ENCODE measurements around the gene ALDH1L2. TPM values are rescaled to one million over a fixed set of nuclear protein-coding genes. Genes with fewer than 3 reads are reported as not detected.
"Not testable (repeated sequence)": the region's sequence is repeated elsewhere in the genome, so short reads cannot be mapped to it uniquely, and the experiment has no call there.

The ALDH1L2 gene
- total and polyA plus RNA-seq, 2 experiments from 2014 or later, result 6.5 to 16.2 TPM

DNA sequence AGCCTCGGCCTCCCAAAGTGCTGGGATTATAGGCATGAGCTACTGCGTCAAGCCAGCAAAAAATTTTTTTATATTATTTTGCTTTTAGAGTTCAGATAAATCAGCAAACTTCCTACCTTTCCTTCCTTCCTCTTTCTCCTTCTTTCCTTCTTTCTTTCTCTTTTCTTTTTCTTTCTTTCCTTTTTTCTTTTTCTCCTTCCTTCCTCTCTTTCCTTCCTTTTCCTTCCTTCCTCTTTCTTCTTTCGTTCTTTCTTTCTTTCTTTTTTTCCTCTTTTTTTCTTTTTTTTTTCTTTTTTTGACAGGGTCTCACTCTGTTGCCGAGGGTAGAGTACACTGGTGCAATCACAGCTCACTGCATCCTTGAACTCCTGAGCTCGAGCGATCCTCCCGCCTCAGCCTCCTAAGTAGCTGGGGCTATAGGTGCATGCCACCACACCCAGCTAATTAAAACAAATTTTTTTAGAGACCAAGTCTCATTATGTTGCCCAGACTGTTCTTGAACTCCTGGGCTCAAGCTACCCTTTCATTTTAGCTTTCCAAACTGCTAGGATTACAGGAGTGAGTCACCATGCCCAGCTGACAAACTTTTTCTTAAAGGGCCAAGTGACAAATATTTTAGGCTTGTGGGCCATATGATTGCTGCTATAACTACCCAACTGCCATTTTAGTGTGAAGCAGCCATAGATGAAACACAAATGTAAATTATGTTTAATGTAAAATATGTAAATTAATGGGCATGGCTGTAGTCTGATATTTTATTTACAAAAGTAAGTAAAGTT is 16.1 kb upstream of the ALDH1L2 start:
- Histone ChIP-seq H3K4me1 (ENCODE audit: insufficient read depth) (no peaks in the 10 kb centered on the region), H3K27ac (no peak overlapping the region), H3K4me3 (no peak overlapping the region), H3K79me2 (no peaks in the 10 kb centered on the region), H3K36me3 (replicated peaks; ENCODE audit: insufficient read depth, low read depth) (no peaks in the 10 kb centered on the region), H3K27me3 (no peaks in the 10 kb centered on the region), H3K9me2 (replicated peaks; ENCODE audit: insufficient read depth) (no peaks in the 10 kb centered on the region), H3K4me2 (no peak overlapping the region), H4K20me1 (ENCODE audit: insufficient read depth, poor library complexity, severe bottlenecking) (no peaks in the 10 kb centered on the region), H2AFZ (no peak overlapping the region), H3K9me3 (ENCODE audit: low read depth) (no peaks in the 10 kb centered on the region)
- 96% methylated on average over 6 of the region's 7 CpGs for WGBS (ENCODE audit: low lambda C conversion rate, missing lambda C conversion rate)
- DNase-seq (ENCODE audit: low spot score), result peak; percentile 18
- TF ChIP-seq EZH2phosphoT487 (IDR thresholded peaks at IDR 0.05; ENCODE audit: low read depth, severe bottlenecking, unreplicated experiment) (no peak), EZH2 (IDR thresholded peaks at IDR 0.05; ENCODE audit: borderline replicate concordance) (no peak)
- TF ChIP-seq, protein P1, sequence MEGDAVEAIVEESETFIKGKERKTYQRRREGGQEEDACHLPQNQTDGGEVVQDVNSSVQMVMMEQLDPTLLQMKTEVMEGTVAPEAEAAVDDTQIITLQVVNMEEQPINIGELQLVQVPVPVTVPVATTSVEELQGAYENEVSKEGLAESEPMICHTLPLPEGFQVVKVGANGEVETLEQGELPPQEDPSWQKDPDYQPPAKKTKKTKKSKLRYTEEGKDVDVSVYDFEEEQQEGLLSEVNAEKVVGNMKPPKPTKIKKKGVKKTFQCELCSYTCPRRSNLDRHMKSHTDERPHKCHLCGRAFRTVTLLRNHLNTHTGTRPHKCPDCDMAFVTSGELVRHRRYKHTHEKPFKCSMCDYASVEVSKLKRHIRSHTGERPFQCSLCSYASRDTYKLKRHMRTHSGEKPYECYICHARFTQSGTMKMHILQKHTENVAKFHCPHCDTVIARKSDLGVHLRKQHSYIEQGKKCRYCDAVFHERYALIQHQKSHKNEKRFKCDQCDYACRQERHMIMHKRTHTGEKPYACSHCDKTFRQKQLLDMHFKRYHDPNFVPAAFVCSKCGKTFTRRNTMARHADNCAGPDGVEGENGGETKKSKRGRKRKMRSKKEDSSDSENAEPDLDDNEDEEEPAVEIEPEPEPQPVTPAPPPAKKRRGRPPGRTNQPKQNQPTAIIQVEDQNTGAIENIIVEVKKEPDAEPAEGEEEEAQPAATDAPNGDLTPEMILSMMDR (IDR thresholded peaks at IDR 0.05; ENCODE audit: poor library complexity), result no peak

GRCh38 chr12:105099356-105099755 is 15.1 kb upstream of the ALDH1L2 start:
- Histone ChIP-seq H3K4me2 (no peak overlapping the region), H2AFZ (no peak overlapping the region), H3K4me3 (no peak overlapping the region), H3K27ac (no peak overlapping the region), H3K9me2 (replicated peaks; ENCODE audit: insufficient read depth) (no peaks in the 10 kb centered on the region), H4K20me1 (ENCODE audit: insufficient read depth, poor library complexity, severe bottlenecking) (no peaks in the 10 kb centered on the region), H3K27me3 (no peaks in the 10 kb centered on the region), H3K4me1 (ENCODE audit: insufficient read depth) (no peaks in the 10 kb centered on the region), H3K36me3 (replicated peaks; ENCODE audit: insufficient read depth, low read depth) (no peaks in the 10 kb centered on the region), H3K9me3 (ENCODE audit: low read depth) (no peaks in the 10 kb centered on the region), H3K79me2 (no peaks in the 10 kb centered on the region)
- WGBS (ENCODE audit: low lambda C conversion rate, missing lambda C conversion rate), result 89% methylated on average over 1 of the region's 1 CpG
- TF ChIP-seq, protein P1 (IDR thresholded peaks at IDR 0.05; ENCODE audit: poor library complexity), result no peak
- TF ChIP-seq EZH2phosphoT487 (IDR thresholded peaks at IDR 0.05; ENCODE audit: low read depth, severe bottlenecking, unreplicated experiment), result no peak
- no peak for TF ChIP-seq EZH2 (IDR thresholded peaks at IDR 0.05; ENCODE audit: borderline replicate concordance)
- no peak for DNase-seq (ENCODE audit: low spot score)

DNA sequence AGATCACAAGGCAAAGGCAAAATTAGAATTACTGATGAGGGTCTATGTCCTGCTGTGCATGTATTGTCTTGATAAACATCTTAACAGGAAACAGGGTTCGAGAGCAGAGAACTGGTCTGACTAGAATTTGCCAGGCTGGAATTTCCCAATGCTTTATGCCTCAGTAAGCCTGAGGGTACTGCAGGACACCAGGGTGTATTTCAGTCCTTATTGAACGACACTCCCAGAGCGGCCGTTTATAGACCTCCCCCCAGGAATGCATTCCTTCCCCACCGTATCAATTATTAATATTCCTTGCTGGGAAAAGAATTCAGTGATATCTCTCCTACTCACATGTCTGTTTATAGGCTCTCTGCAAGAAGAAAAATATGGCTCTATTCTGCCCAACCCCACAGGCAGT is 11.1 kb upstream of the ALDH1L2 start:
- H4K20me1 ChIP-seq (ENCODE audit: insufficient read depth, poor library complexity, severe bottlenecking); H3K79me2 ChIP-seq; H3K4me2 ChIP-seq; H3K4me1 ChIP-seq (ENCODE audit: insufficient read depth); H3K27me3 ChIP-seq; H3K36me3 ChIP-seq (replicated peaks; ENCODE audit: insufficient read depth, low read depth); H3K27ac ChIP-seq; DNase-seq (ENCODE audit: low spot score); H3K4me3 ChIP-seq; H2AFZ ChIP-seq; H3K9me3 ChIP-seq (ENCODE audit: low read depth); H3K9me2 ChIP-seq (replicated peaks; ENCODE audit: insufficient read depth): not testable (repeated sequence)
- 90% methylated on average over 5 of the region's 5 CpGs for WGBS (ENCODE audit: low lambda C conversion rate, missing lambda C conversion rate)

DNA sequence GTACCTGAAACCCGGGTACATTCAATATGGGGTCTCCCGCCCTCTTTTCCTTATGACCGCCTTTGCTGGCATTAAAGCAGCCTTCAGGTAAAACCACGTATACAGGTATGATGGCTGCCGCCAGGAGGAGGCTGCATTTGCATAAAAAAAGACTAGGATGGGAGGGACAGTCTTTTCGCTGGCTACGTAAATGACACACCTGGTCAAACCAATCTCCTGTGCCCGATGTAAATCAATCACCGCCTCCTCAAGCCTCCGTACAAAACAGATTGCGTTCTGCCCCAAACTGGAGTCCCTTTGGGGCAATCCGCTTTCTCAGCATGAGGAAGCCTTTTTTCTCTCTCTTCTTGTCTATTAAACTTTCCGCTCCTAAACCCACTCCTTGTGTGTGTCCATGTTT is 8.1 kb upstream of the ALDH1L2 start:
- Histone ChIP-seq H4K20me1 (ENCODE audit: insufficient read depth, poor library complexity, severe bottlenecking) (no peaks in the 10 kb centered on the region), H3K9me2 (replicated peaks; ENCODE audit: insufficient read depth) (no peaks in the 10 kb centered on the region), H3K4me2 (peak overlapping the region; percentile 67), H3K4me3 (no peak overlapping the region), H3K36me3 (replicated peaks; ENCODE audit: insufficient read depth, low read depth) (no peaks in the 10 kb centered on the region), H3K79me2 (no peaks in the 10 kb centered on the region), H3K27me3 (peaks cover 5% of the 10 kb centered on the region), H2AFZ (peak overlapping the region; percentile 24), H3K9me3 (ENCODE audit: low read depth) (no peaks in the 10 kb centered on the region), H3K4me1 (ENCODE audit: insufficient read depth) (no peaks in the 10 kb centered on the region), H3K27ac (peak overlapping the region; percentile 56)
- 21% methylated on average over 13 of the region's 13 CpGs for WGBS (ENCODE audit: low lambda C conversion rate, missing lambda C conversion rate)
- TF ChIP-seq, protein P1 (IDR thresholded peaks at IDR 0.05; ENCODE audit: poor library complexity), result no peak
- no peak for TF ChIP-seq EZH2 (IDR thresholded peaks at IDR 0.05; ENCODE audit: borderline replicate concordance)
- TF ChIP-seq EZH2phosphoT487 (IDR thresholded peaks at IDR 0.05; ENCODE audit: low read depth, severe bottlenecking, unreplicated experiment), result no peak
- peak; percentile 47 for DNase-seq (ENCODE audit: low spot score)
